ENCODE results near the gene HSFX4. TPM values are rescaled to one million over a fixed set of nuclear protein-coding genes. Genes with fewer than 3 reads are reported as not detected.

The HSFX4 gene
- total and polyA plus RNA-seq, 2 experiments from 2014 or later, result not detected

- Histone ChIP-seq H3K4me1 (ENCODE audit: insufficient read depth) (no peaks in the 10 kb centered on the region), H3F3A (ENCODE audit: insufficient read depth) (no peaks in the 10 kb centered on the region), H3K4me2 (ENCODE audit: unreplicated experiment) (peak overlapping the region; percentile 61), H3K9me2 (ENCODE audit: insufficient read depth) (no peaks in the 10 kb centered on the region), H3K4me3 (peak overlapping the region; percentile 64), H3K9ac (0 out of 2 replicates have a peak overlapping the region, but pooled peaks have one; percentile 55), H3K36me3 (ENCODE audit: low read depth) (no peaks in the 10 kb centered on the region), H4K20me1 (ENCODE audit: insufficient read depth) (no peaks in the 10 kb centered on the region), H3K9me3 (ENCODE audit: low read depth) (no peaks in the 10 kb centered on the region), H3K27ac (no peak overlapping the region), H3K27me3 (replicated peaks; ENCODE audit: insufficient read depth) (no peaks in the 10 kb centered on the region), H2AFZ (peak overlapping the region; percentile 81), H3K79me2 (ENCODE audit: insufficient read depth) (no peaks in the 10 kb centered on the region)
- in situ Hi-C loops (cut with MboI), result no loop called here
- WGBS, 2 experiments (ENCODE audit: low coverage in 1 of 2, low lambda C conversion rate in 2 of 2, missing lambda C conversion rate in 2 of 2), result 5 to 18% methylated on average over 6 of the region's 6 CpGs
- peak; percentile 33 for DNase-seq
- TF ChIP-seq EZH2phosphoT487 (IDR thresholded peaks at IDR 0.05; ENCODE audit: insufficient read depth, low read depth) (no peak), EZH2 (IDR thresholded peaks at IDR 0.05; ENCODE audit: insufficient read depth, poor library complexity, severe bottlenecking) (no peak)
Measured at GRCh38 chrX:149903889-149904748, 25.3 kb upstream of the HSFX4 start.

GRCh38 chrX:149908308-149908707 is 21.1 kb upstream of the HSFX4 start:
- Histone ChIP-seq H3K36me3 (ENCODE audit: low read depth) (no peaks in the 10 kb centered on the region), H3K79me2 (ENCODE audit: insufficient read depth) (no peaks in the 10 kb centered on the region), H3K4me2 (ENCODE audit: unreplicated experiment) (no peak overlapping the region), H3K4me1 (ENCODE audit: insufficient read depth) (no peaks in the 10 kb centered on the region), H3F3A (ENCODE audit: insufficient read depth) (no peaks in the 10 kb centered on the region), H2AFZ (no peak overlapping the region), H3K27me3 (replicated peaks; ENCODE audit: insufficient read depth) (no peaks in the 10 kb centered on the region), H3K9ac (no peak overlapping the region), H3K9me3 (ENCODE audit: low read depth) (no peaks in the 10 kb centered on the region), H3K9me2 (ENCODE audit: insufficient read depth) (no peaks in the 10 kb centered on the region), H3K4me3 (no peak overlapping the region), H3K27ac (no peak overlapping the region), H4K20me1 (ENCODE audit: insufficient read depth) (no peaks in the 10 kb centered on the region)
- 96 to 99% methylated on average over 3 of the region's 3 CpGs for WGBS, 2 experiments (ENCODE audit: low coverage in 1 of 2, low lambda C conversion rate in 2 of 2, missing lambda C conversion rate in 2 of 2)
- TF ChIP-seq EZH2phosphoT487 (IDR thresholded peaks at IDR 0.05; ENCODE audit: insufficient read depth, low read depth), result no peak
- TF ChIP-seq EZH2 (IDR thresholded peaks at IDR 0.05; ENCODE audit: insufficient read depth, poor library complexity, severe bottlenecking), result no peak
- in situ Hi-C loops (cut with MboI), result no loop called here
- DNase-seq, result no peak

GRCh38 chrX:149908727-149909126 is 20.6 kb upstream of the HSFX4 start:
- no peaks in the 10 kb centered on the region for H3K9me2 ChIP-seq (ENCODE audit: insufficient read depth)
- no peak for TF ChIP-seq EZH2 (IDR thresholded peaks at IDR 0.05; ENCODE audit: insufficient read depth, poor library complexity, severe bottlenecking)
- no peak for TF ChIP-seq EZH2phosphoT487 (IDR thresholded peaks at IDR 0.05; ENCODE audit: insufficient read depth, low read depth)
- H3F3A ChIP-seq (ENCODE audit: insufficient read depth), result no peaks in the 10 kb centered on the region
- no peak overlapping the region for H3K4me3 ChIP-seq
- H3K4me2 ChIP-seq (ENCODE audit: unreplicated experiment), result no peak overlapping the region
- DNase-seq, result no peak
- H3K9ac ChIP-seq, result no peak overlapping the region
- in situ Hi-C loops (cut with MboI), result no loop called here
- H3K27me3 ChIP-seq (replicated peaks; ENCODE audit: insufficient read depth), result no peaks in the 10 kb centered on the region
- no peaks in the 10 kb centered on the region for H3K9me3 ChIP-seq (ENCODE audit: low read depth)
- H2AFZ ChIP-seq, result no peak overlapping the region
- H4K20me1 ChIP-seq (ENCODE audit: insufficient read depth), result no peaks in the 10 kb centered on the region
- no peaks in the 10 kb centered on the region for H3K4me1 ChIP-seq (ENCODE audit: insufficient read depth)
- no peaks in the 10 kb centered on the region for H3K79me2 ChIP-seq (ENCODE audit: insufficient read depth)
- H3K36me3 ChIP-seq (ENCODE audit: low read depth), result no peaks in the 10 kb centered on the region
- no peak overlapping the region for H3K27ac ChIP-seq

GRCh38 chrX:149909324-149910177 is 19.8 kb upstream of the HSFX4 start:
- Histone ChIP-seq H3K79me2 (ENCODE audit: insufficient read depth) (no peaks in the 10 kb centered on the region), H3K4me2 (ENCODE audit: unreplicated experiment) (no peak overlapping the region), H3K27me3 (replicated peaks; ENCODE audit: insufficient read depth) (no peaks in the 10 kb centered on the region), H3K27ac (no peak overlapping the region), H3K9ac (no peak overlapping the region), H3K9me3 (ENCODE audit: low read depth) (no peaks in the 10 kb centered on the region), H3K4me1 (ENCODE audit: insufficient read depth) (no peaks in the 10 kb centered on the region), H3K4me3 (no peak overlapping the region), H3K9me2 (ENCODE audit: insufficient read depth) (no peaks in the 10 kb centered on the region), H3K36me3 (ENCODE audit: low read depth) (no peaks in the 10 kb centered on the region), H3F3A (ENCODE audit: insufficient read depth) (no peaks in the 10 kb centered on the region), H2AFZ (no peak overlapping the region), H4K20me1 (ENCODE audit: insufficient read depth) (no peaks in the 10 kb centered on the region)
- 70 to 89% methylated on average over 2 to 4 of the region's 4 CpGs for WGBS, 2 experiments (ENCODE audit: low coverage in 1 of 2, low lambda C conversion rate in 2 of 2, missing lambda C conversion rate in 2 of 2)
- TF ChIP-seq EZH2phosphoT487 (IDR thresholded peaks at IDR 0.05; ENCODE audit: insufficient read depth, low read depth) (no peak), EZH2 (IDR thresholded peaks at IDR 0.05; ENCODE audit: insufficient read depth, poor library complexity, severe bottlenecking) (no peak)
- no peak for DNase-seq
- in situ Hi-C loops (cut with MboI), result no loop called here
